SK-N-SH (cell line): ENCODE results near the gene DNAH14. TPM values are rescaled to one million over a fixed set of nuclear protein-coding genes. Genes with fewer than 3 reads are reported as not detected.

Source experiments
- CTCF ChIA-PET: fragments of 300-600, 350-600 bp; formaldehyde crosslinking; extraction: SDS; loops from one replicate; lab custom pipeline; 2021; lab: Yijun Ruan, JAX
- POLR2A ChIA-PET: fragments of 350-600 bp; sonication (Branson Sonifier 250); formaldehyde crosslinking; extraction: SDS; loops from one replicate; lab custom pipeline; 2020; ENCODE audit warnings: antibody characterized with exemption, inconsistent platforms; lab: Yijun Ruan, JAX
- DNase-seq: peaks from one replicate; pipeline ENCODE4 v3.0.0; 2012
- H2AFZ ChIP-seq: fragments of 200-600 bp; sonication (generic); 2 replicates; pipeline ENCODE4 v1.8.1; 2016; ENCODE audit warnings: antibody characterized with exemption, mild to moderate bottlenecking, low read depth
- H3F3A ChIP-seq: fragments of 200-600 bp; sonication (generic); replicated peaks from 2 replicates; pipeline ENCODE3; 2016; ENCODE audit warnings: antibody characterized with exemption, mild to moderate bottlenecking; ENCODE audit not compliant: insufficient read depth
- H3K27ac ChIP-seq, 2 experiments: fragments of 200-500 bp in 1 of 2; fragments of 200-600 bp in 1 of 2; sonication (Bioruptor generic) in 1 of 2; sonication (generic), shearing (Covaris generic) in 1 of 2; 2 replicates each; pipeline versions ENCODE4 v1.5.1 to v1.6.1; 2014 to 2016; ENCODE audit warnings: low read depth in 2 of 2, inconsistent platforms in 1 of 2, low read length in 1 of 2, mild to moderate bottlenecking in 1 of 2, mixed read lengths in 1 of 2
- H3K27me3 ChIP-seq: fragments of 200-600 bp; sonication (generic), shearing (Covaris generic); 2 replicates; pipeline ENCODE4 v1.6.1; 2016; ENCODE audit warnings: mixed run types; ENCODE audit not compliant: insufficient read depth
- H3K36me3 ChIP-seq, 2 experiments: fragments of 200-500 bp in 1 of 2; fragments of 200-600 bp in 1 of 2; sonication (Bioruptor generic) in 1 of 2; sonication (generic) in 1 of 2; replicated peaks in 1 of 2; 2 replicates each; pipeline versions ENCODE3 to v1.5.1; 2014 to 2016; ENCODE audit warnings: low read length in 1 of 2, mild to moderate bottlenecking in 1 of 2; ENCODE audit not compliant: insufficient read depth in 2 of 2, control insufficient read depth in 1 of 2
- H3K4me1 ChIP-seq, 2 experiments: fragments of 200-500 bp in 1 of 2; fragments of 200-600 bp in 1 of 2; sonication (Bioruptor generic) in 1 of 2; sonication (generic), shearing (Covaris generic) in 1 of 2; 2 replicates each; pipeline versions ENCODE4 v1.5.1 to v1.6.1; 2014 to 2016; ENCODE audit warnings: low read depth in 1 of 2, low read length in 1 of 2, mixed run types in 1 of 2; ENCODE audit not compliant: insufficient read depth in 2 of 2, control insufficient read depth in 1 of 2
- H3K4me2 ChIP-seq: fragments of 200-600 bp; sonication (generic), shearing (Covaris generic); 2 replicates; pipeline ENCODE4 v1.6.1; 2017; ENCODE audit warnings: mixed run types
- H3K4me3 ChIP-seq, 2 experiments: fragments of 200-500 bp in 1 of 2; fragments of 200-600 bp in 1 of 2; sonication (Bioruptor generic) in 1 of 2; sonication (generic), shearing (Covaris generic) in 1 of 2; 2 replicates each; pipeline versions ENCODE4 v1.5.1 to v1.8.1; 2014 to 2016; ENCODE audit warnings: low read depth in 2 of 2, inconsistent platforms in 1 of 2, low read length in 1 of 2, mild to moderate bottlenecking in 1 of 2, mixed read lengths in 1 of 2, moderate library complexity in 1 of 2
- H3K79me2 ChIP-seq: fragments of 200-600 bp; sonication (generic); 2 replicates; pipeline ENCODE4 v1.8.1; 2017; ENCODE audit warnings: mild to moderate bottlenecking; ENCODE audit not compliant: insufficient read depth
- H3K9ac ChIP-seq: fragments of 200-600 bp; sonication (generic); 2 replicates; pipeline ENCODE4 v1.6.1; 2017; ENCODE audit warnings: mixed run types
- H3K9me2 ChIP-seq: fragments of 200-600 bp; sonication (generic); 2 replicates; pipeline ENCODE4 v1.6.1; 2017; ENCODE audit warnings: mixed run types
- H3K9me3 ChIP-seq: fragments of 200-600 bp; sonication (generic); 2 replicates; pipeline ENCODE4 v1.6.1; 2017; ENCODE audit warnings: mixed run types, mild to moderate bottlenecking, moderate library complexity
- H4K20me1 ChIP-seq: fragments of 200-600 bp; sonication (generic); 2 replicates; pipeline ENCODE4 v1.6.1; 2017; ENCODE audit warnings: mild to moderate bottlenecking, mixed run types; ENCODE audit not compliant: insufficient read depth
- CTCF ChIP-seq: fragments of 200-600 bp; sonication (generic); IDR thresholded peaks from 2 replicates; pipeline ENCODE4 v1.6.1; 2017; ENCODE audit warnings: antibody characterized with exemption, mild to moderate bottlenecking, moderate library complexity
- FOSL2 ChIP-seq: IDR thresholded peaks from 2 replicates; pipeline ENCODE4 v1.4.0; 2012; ENCODE audit warnings: low read depth, mild to moderate bottlenecking, moderate library complexity, borderline replicate concordance
- FOXJ3 ChIP-seq: sonication (generic); formaldehyde crosslinking; IDR thresholded peaks from 2 replicates; pipeline ENCODE4 v1.5.1; 2020; ENCODE audit warnings: mild to moderate bottlenecking, missing genetic modification reagents
- FOXM1 ChIP-seq: IDR thresholded peaks from 2 replicates; pipeline ENCODE4 v1.4.0; 2012; ENCODE audit warnings: low read depth, mild to moderate bottlenecking
- GABPA ChIP-seq: IDR thresholded peaks from 2 replicates; pipeline ENCODE4 v1.4.0; 2012; ENCODE audit warnings: low read depth, mild to moderate bottlenecking
- GATA2 ChIP-seq: sonication (generic); formaldehyde crosslinking; IDR thresholded peaks from 2 replicates; pipeline ENCODE4 v1.5.0; 2020; ENCODE audit warnings: mild to moderate bottlenecking, missing genetic modification reagents
- JUND ChIP-seq: IDR thresholded peaks from 2 replicates; pipeline ENCODE4 v1.4.0; 2012
- MAX ChIP-seq: IDR thresholded peaks from 2 replicates; pipeline ENCODE4 v1.4.0; 2012; ENCODE audit warnings: low read depth
- NFIC ChIP-seq: IDR thresholded peaks from 2 replicates; pipeline ENCODE4 v1.4.0; 2012; ENCODE audit warnings: borderline replicate concordance
- NRF1 ChIP-seq: IDR thresholded peaks from 2 replicates; pipeline ENCODE4 v1.6.1; 2012; ENCODE audit warnings: low read depth, mild to moderate bottlenecking, low read length
- POLR2AphosphoS5 ChIP-seq: IDR thresholded peaks from 2 replicates; pipeline ENCODE4 v1.6.1; 2012; ENCODE audit warnings: low read depth, low read length
- RFX5 ChIP-seq: IDR thresholded peaks from 2 replicates; pipeline ENCODE4 v1.6.1; 2012; ENCODE audit warnings: mild to moderate bottlenecking, improper control_type of control experiment, low read length
- RXRA ChIP-seq: IDR thresholded peaks from 2 replicates; pipeline ENCODE4 v1.4.0; 2012; ENCODE audit warnings: low read depth, mild to moderate bottlenecking, borderline replicate concordance
- SMC3 ChIP-seq: IDR thresholded peaks from 2 replicates; pipeline ENCODE4 v1.6.1; 2012; ENCODE audit warnings: low read depth, low read length, improper control_type of control experiment
- TAF1 ChIP-seq: IDR thresholded peaks from 2 replicates; pipeline ENCODE4 v1.6.1; 2012; ENCODE audit warnings: low read depth, mild to moderate bottlenecking, low read length, moderate library complexity, borderline replicate concordance
- TCF12 ChIP-seq: IDR thresholded peaks from 2 replicates; pipeline ENCODE4 v1.4.0; 2012
- TEAD4 ChIP-seq: IDR thresholded peaks from 2 replicates; pipeline ENCODE4 v1.4.0; 2012; ENCODE audit warnings: mild to moderate bottlenecking, borderline replicate concordance; ENCODE audit not compliant: insufficient read depth
- USF1 ChIP-seq: IDR thresholded peaks from 2 replicates; pipeline ENCODE4 v1.4.0; 2012; ENCODE audit warnings: low read depth, borderline replicate concordance
- USF2 ChIP-seq: fragments of 150-350 bp; IDR thresholded peaks from 2 replicates; pipeline ENCODE4 v1.6.1; 2017; ENCODE audit warnings: antibody characterized with exemption, low read length, low read depth, borderline replicate concordance
- YY1 ChIP-seq: IDR thresholded peaks from 2 replicates; pipeline ENCODE4 v1.4.0; 2012; ENCODE audit warnings: low read depth, mild to moderate bottlenecking
- WGBS: methylation state at CpG from one replicate; pipeline ENCODE4 v1.1.6; 2017; ENCODE audit warnings: low lambda C conversion rate; 5-methylcytosine and 5-hydroxymethylcytosine counted together
- polyA plus RNA-seq, 3 experiments: library from polyadenylated mRNA; depleted of rRNA; stranded (reverse); fragments of >200 nt; gene quantifications; 2 replicates each; pipeline ENCODE4 v1.2.3, GENCODE V29; 2012

The DNAH14 gene
- polyA plus RNA-seq, 1 of the 3 experiments (the other 2 are of a cell fraction): 8.0 TPM

GRCh38 chr1:224933584-224933983, 4.1 kb downstream of the DNAH14 start:
- Histone ChIP-seq H3F3A (peaks cover 7% of the 10 kb centered on the region), H3K4me2 (no peak overlapping the region), H3K27ac (no peak overlapping the region), H4K20me1 (no peaks in the 10 kb centered on the region), H3K9ac (no peak overlapping the region), H3K4me3 (no peak overlapping the region), H3K36me3 (peaks cover 0 to 14% of the 10 kb centered on the region in 2 experiments), H3K9me3 (peaks cover 41% of the 10 kb centered on the region), H3K79me2 (peaks cover 35% of the 10 kb centered on the region; the same call in 1 of the 2 replicates), H3K9me2 (no peaks in the 10 kb centered on the region), H2AFZ (no peak overlapping the region), H3K27me3 (no peaks in the 10 kb centered on the region), H3K4me1 (peaks cover 0 to 2% of the 10 kb centered on the region in 2 experiments; a peak in 1 of 4 replicates)
- 83% methylated on average over 4 of the region's 4 CpGs for WGBS
- ChIA-PET CTCF (no interaction called here), POLR2A (no interaction called here)
- DNase-seq: no peak
- TF ChIP-seq FOSL2 (no peak), USF2 (no peak), POLR2AphosphoS5 (no peak), GABPA (no peak), FOXM1 (no peak), RFX5 (no peak), RXRA (no peak), CTCF (no peak), USF1 (no peak), TAF1 (no peak), GATA2 (CRISPR knock-in tag) (no peak), NFIC (no peak), TEAD4 (no peak), FOXJ3 (no peak), NRF1 (no peak), MAX (no peak), SMC3 (no peak), JUND (no peak), YY1 (no peak), TCF12 (no peak)
